T follicular helper cell (primary cell): Measurements from ENCODE around the gene TMEM170A.
"Not testable (repeated sequence)": the region's sequence is repeated elsewhere in the genome, so short reads cannot be mapped to it uniquely, and the experiment has no call there.

Source experiments
- DNase-seq: peaks from one replicate; pipeline ENCODE4 v3.0.0-alpha.2; 2020; ENCODE audit warnings: low read depth
- total RNA-seq, 2 experiments: gene quantifications; one replicate each; lab custom pipeline; 2026; lab: John Stamatoyannopoulos, UW

Gene TMEM170A
- 63.7 to 73.1 reads per million in 2 experiments for total RNA-seq

GRCh38 chr16:75464122-75464918 is at the start of gene TMEM170A:
TSS of gene TMEM170A (minus strand) at chr16:75464689. CDS start at chr16:75464600, 89 bp downstream.
- DNase-seq = peak; percentile 97

DNA sequence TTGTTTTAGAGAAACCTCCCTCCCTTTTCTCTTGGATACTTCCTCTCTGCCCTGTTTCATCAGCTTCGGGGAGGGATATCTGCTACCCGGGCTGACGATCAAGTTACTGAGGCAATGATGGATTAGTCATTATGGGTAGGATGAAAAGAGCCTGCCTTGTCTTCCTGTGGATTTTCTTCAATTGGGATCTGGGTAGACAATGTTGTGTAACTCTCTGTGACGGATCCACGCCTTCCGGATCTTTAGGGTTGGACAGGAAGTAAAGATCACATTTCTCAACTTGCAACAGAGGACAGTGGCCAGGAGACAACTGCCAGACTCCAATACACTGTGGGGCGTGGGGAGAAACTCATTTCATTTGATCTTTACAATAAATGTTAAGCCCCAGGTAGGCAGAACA is 42.1 kb upstream of the TMEM170A start:
- no peak for DNase-seq

GRCh38 chr16:75506107-75506506 is 41.6 kb upstream of the TMEM170A start:
- no peak for DNase-seq

DNA sequence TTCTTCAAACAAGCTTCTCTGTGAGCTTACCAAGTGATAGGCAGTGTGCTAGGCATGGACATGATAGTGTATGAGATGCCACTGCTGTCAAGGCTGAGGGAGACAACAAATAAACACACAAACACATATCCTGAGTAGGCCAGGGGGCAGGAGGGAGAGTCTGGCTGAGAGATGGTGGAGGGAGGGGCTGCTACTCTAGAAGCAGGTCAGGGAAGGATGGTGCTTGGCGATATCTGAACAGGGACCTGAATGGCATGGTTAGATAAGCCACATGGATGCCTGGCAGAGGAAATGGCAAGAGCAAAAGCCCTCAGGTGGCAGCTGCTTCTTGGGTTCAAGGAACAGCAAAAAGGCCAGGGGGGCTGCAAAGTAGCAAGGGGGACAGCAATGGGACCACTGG is 39.3 kb upstream of the TMEM170A start:
- no peak for DNase-seq

GRCh38 chr16:75502916-75503605 is 38.6 kb upstream of the TMEM170A start:
- no peak for DNase-seq

DNA sequence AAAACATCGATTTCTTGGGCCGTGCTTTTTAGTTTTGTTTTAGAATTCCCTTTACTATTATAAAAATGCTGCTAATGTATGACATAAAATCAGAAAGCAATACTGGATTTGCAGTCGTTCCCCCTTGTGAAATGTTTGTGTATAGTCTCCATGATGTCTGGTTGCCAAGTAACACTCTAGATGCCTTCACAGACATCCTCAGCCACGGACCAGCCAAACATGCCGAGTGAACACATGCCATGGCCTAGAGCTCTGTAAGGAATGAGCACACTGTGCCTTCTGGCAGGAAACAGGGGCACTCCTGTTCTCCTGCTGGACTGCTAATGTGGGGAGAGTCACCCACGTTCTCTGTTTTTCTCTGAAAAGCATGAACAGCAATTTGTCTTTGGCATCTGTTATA is 37.3 kb upstream of the TMEM170A start:
- DNase-seq = not testable (repeated sequence)

DNA sequence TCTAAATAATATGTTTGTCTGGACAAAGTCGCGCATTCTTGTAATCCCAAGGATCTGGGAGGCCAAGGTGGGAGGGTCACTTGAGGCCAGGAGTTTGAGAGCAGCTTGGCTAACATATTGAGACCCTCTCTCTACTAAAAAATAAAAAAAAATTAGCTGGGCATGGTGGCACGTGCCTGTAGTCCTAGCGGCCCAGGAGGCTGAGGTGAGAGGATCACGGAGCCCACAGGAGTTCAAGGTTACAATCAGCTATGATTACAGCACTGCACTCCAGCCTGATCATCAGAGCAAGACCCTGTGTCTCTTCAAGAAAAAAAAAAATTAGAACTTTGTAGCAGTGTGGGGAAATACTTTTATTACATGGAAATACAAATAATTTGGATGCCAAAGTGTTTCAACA is 36.9 kb upstream of the TMEM170A start:
- no peak for DNase-seq

GRCh38 chr16:75498605-75499322 is 34.3 kb upstream of the TMEM170A start:
- DNase-seq = not testable (repeated sequence)

- no peak for DNase-seq
Observed at GRCh38 chr16:75497558-75497957, 33.1 kb upstream of the TMEM170A start.

GRCh38 chr16:75495076-75495674 is 30.7 kb upstream of the TMEM170A start, which contains the start of gene CHST6:
TSS of gene CHST6 (minus strand) at chr16:75495441. CDS start at chr16:75479828, 15,613 bp downstream.
- DNase-seq = no peak

DNA sequence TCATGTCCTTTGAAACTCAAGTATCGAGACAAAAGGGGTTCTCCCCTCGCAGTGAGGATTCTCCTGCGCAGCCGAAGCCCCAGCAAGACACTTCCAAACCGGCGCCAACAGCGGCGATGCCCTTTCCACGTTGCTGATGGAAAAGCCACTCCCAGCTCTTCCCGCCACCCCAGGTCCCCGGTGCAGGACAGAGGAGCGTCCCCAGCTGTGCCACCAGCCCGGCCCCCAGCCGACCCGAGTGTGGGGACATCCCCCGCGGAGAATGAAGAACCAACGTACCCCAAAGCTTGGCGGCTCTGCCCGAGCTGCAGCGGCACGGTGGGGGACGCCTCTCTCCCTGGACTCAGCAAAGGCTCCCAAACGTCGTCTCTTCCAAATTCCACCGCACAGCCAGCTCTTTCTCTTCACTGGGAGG is 30.2 kb upstream of the TMEM170A start:
- no peak for DNase-seq

DNA sequence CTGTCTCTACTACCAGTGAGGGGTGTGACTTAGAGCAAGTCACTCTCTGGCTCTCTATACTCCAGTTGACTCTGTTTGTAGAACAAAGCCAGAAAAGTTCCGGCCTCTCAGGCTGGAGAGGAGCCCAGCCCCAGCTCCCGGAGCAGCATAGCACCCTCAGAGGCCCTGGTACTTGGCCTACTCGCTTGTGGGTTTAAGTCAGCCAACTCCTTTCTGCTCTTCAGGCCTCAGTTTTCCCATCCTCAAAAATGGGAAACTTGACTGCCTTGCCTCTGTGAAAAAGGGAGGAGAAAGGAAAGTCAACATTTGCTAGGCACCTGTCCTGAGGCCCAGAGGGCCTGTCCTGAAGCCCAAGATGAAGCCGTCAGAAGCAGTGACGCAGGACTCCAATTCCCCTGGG is 29.7 kb upstream of the TMEM170A start:
- DNase-seq = no peak

DNA sequence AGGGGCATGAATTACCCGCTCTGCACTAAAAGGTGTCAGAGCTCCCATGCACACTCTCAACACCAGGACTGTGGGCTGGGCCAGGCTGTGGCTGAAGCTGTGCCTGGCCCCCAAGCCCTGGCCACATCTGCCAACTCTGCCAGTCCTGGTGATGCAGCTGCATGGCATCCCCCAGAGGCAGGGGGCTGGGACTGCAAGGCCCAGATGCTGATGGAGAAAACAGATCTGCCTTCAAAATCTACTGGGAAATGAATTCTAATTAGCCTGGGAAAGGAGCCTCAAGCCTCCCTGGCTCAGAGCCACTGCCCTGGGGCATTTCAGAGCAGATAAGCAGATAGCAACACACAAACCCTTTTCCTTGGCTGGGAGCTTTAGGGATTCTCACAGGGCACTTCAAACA is 27.4 kb upstream of the TMEM170A start:
- no peak for DNase-seq

GRCh38 chr16:75488322-75488721 is 23.8 kb upstream of the TMEM170A start:
- no peak for DNase-seq

DNA sequence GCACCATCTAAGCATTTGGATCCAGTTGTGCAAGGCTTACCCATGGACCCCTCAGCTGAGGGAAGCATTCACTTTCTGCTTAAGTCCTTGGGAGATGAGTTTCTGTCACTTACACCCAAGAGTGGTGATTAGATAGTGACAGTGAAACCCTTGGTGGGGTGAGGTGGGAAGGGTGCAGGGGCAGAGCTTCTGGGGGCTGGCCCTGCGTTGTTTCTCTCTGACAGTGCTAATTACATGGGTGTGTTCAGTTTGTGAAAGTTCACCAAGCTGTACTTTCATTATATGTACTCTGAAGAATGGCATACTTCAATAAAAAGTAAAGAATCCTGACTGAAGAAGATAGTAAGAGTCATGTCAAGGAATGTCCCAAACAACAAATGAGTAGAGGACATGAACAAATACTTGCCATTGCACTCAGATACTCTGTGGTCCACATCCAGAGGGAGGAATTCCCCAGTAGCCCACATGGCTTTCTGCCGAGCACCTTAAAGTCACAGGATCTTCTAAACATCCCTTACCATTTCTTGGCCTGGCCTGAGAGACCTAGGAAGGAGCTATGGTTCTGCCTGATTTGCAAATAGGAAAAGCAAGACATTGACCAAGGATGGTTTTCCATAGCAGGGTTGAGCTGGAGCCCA is 22.3 kb upstream of the TMEM170A start:
- no peak for DNase-seq

DNA sequence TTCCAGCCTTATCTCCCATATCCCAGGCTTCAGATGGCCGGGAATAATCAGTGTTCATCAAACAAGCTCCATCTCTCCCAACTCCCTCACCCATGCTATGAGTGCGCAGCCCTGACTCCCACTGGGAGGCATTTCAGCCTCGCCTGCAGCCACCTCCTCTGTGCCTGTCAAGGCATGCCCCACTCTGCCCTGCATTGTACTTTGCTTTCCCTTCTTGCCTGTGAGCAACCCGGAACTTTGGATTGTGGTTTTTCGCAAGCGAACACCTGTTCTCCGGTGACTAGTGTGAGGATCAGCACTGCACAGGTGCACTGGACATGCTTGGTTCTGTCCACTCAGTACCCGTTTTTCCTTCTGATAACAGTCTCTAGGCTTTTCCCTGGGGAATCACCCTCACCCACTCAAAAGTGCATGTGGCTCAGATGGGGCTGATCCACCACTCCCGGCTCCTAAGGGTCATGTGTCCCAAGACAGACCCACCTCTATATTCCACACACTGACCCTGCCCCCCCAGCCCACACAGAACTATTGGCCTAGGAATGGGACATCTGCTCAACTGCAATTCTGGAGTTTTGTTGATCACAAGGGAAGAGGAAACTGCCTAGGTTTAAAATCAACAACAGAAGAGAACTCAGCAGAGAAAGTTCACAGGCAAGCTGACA is 21.7 kb upstream of the TMEM170A start:
- DNase-seq = no peak

GRCh38 chr16:75485230-75486013 is 20.9 kb upstream of the TMEM170A start:
- DNase-seq = no peak

DNA sequence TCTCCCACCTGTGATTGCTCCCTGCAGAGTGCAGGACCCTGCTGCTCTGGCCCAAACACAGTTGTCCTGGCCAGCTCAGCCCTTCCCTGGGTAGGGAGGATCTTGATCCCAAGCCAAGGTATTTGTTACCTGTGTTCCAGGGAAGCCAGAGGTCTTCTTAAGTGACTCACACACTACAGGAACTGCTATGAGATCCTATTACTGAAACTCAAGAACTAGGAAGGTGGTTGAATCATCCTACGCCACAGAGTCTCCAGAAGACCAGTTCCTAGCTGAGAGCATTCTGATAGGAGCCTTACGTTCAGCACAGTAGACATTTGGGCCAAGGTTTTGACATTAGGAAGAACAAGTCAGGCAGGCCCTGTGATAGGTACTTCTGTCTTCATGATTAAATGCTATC is 18.7 kb upstream of the TMEM170A start:
- no peak for DNase-seq

DNA sequence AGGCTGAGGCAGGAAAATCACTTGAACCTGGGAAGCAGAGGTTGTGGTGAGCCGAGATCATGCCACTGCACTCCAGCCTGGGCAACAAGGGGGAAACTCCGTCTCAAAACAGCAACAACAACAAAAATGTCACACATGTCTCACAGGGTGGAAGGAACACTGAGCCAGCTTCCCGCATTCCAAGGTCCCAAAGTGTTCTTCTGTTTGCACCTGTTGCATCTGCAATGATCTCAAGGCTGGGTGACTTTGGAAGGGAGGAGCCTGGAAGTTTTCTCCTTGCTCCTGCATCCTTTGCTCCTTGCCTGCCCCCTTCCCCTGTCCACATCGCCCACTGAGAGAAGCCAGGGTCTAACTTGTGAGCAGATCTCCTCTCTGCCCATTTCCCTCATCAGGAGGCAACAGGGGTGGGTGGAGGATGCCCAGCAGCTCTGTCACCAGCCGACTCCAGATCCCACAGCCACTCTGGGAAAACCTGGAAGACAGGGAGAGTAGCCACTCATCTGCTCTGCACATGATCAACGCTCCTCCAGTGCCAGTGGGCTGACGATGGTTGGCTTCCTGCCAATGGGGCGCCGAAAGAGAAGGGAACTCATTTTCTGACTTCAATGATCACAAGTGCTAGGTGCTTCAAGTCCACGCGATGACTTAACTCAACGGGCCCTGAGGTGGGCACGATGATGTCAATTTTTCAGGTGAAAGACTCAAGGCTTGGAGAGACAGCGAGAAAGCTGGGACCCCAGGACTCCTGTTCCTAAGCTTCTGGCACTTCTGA is 18.1 kb upstream of the TMEM170A start:
- no peak for DNase-seq
